Measurements from ENCODE around the gene VAPB.
"Not testable (repeated sequence)": the region's sequence is repeated elsewhere in the genome, so short reads cannot be mapped to it uniquely, and the experiment has no call there.

VAPB gene

DNA sequence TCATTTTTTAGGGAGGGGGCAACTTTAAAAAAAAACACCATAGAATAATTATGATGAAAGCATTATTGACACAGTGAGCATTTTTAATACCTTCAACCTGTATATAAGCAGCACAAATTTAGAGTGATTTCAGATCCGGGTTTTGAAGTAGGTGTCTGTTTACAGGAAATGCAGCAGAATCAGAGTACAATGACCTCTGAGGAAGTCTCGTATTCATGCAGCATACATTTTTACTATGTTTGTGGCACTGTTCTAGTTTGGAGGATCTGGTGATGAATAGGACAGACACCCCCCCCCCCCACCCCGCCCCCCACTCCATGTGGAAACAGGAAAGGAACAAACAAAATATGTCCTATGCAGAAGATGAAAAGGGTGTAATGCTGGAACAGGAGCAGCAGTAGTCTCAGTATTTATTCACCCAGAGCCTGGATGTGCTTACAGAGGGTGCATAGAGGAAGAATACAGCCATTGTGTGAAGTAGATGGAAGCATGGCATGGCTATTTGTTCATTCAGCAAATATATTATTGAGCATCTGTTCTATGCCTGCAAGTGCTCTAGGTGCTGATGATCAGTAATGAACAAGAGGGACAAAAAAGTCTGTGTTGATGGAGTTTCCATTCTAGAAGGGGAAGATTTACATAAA is 19.7 kb downstream of the VAPB start:
- DNase-seq, result peak; percentile 51

DNA sequence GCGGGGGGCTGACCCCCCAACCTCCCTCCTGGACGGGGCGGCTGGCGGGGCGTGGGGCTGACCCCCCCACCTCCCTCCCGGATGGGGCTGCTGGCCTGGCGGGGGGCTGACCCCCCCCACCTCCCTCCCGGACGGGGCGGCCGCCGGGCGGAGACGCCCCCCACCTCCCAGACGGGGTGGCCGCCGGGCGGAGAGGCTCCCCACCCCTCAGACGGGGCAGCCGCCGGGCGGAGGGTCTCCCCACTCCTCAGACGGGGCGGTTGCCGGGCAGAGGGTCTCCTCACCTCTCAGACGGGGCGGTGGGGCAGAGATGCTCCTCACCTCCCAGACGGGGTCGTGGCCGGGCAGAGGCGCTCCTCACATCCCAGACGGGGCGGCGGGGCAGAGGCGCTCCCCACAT is 25.2 kb downstream of the VAPB start:
- not testable (repeated sequence) for DNase-seq

DNA sequence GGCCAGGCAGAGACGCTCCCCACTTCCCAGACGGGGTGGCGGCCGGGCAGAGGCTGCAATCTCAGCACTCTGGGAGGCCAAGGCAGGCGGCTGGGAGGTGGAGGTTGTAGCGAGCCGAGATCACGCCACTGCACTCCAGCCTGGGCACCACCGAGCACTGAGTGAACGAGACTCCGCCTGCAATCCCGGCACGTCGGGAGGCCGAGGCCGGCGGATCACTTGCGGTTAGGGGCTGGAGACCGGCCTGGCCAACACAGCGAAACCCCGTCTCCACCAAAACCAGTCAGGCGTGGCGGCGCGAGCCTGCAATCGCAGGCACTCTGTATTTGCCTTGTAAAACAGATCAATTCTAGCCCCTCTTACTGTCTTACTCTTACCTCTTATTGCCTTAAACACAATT is 25.8 kb downstream of the VAPB start:
- DNase-seq, result not testable (repeated sequence)

DNA sequence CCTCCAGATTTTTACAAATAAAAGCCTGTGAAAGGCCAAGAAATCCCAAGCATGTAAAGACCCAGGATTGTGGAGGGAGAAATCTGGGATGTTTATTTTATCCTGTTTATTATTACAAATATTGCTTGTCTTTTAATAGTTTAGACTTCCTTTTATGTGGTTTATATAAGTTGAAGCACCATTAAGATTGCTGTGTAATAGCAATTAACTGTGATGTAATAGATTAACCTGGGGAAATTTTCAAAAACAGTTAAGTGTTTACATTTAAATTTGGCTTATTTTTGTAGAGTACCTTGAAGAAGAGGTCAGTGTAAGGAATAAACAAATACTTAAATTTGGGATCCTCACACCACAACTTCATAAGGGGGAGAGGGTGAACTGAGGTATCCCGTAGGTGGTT is 27.0 kb downstream of the VAPB start:
- DNase-seq, result no peak

DNA sequence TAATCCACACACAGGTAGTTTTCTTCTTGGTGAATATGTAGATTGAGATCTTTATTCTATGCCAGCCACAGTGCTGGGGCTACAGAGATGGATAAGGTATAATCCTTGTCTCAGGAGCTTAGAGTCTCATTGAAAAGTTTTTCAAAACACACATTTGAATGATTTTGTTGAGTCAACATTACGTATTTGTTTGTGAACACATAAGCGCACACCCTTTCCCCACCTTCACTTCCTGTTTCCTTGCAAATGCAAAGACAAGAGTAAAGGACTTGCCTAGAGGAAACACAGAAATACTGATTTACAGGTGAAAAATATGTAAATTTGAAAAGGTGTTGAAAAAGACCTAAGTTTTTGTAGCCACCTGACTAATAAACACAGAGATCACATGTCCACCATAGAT is 27.8 kb downstream of the VAPB start:
- DNase-seq, result no peak

DNA sequence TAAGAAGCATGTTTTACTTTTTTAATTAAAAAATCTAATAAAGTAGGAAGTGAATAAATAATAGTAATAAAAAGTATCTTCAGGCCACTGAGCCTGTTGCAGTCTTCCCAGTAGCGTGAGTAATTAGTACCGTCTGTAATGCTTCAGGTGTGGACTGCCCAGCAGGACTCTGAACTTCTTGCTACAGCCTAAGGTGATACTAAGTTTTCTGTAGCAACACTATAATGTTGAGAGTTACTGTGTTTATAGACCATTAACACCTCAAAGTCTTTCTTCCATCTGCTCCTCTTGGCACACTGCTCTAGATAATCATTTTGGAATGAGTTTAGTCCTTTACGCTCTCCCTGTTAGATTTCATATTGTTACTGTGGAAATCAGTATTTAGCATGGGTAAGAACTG is 28.4 kb downstream of the VAPB start:
- no peak for DNase-seq

DNA sequence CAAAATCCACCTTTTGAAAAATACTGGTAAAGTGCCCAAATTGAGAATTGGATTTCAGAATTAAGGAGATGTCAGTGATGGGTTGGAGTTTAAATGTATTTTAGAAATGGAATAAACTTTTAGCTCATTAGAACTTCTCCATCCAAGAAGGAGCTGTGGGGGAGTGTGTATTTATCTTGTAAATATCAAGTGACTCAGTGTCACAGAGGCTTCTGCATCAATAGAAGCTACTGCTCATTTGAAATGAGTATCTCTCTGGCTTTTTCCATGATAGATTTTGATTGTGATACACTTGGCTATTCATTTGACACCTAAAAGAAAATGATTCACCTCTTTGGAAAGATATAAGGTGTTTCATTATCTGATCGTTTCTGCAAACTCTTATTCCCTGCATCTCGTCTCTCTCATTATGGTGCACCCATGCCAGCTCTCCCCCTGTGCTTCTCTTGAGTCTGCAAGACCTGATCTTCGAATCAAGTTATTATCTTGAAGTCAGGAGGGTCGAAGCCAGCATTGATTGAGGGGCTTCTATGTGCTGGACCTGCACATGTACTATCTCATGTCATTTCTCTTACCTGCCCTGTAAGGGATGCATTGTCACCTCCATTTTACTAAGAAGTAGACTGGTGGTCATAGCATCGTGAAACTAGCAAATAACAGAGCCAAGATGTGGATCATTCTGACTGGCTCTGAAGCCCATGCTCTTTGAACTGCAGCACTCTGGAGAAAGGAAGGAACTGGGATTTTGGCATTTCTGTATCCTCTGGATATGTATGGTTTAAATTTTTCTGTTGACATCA is 30.1 kb downstream of the VAPB start:
- DNase-seq, result no peak

DNA sequence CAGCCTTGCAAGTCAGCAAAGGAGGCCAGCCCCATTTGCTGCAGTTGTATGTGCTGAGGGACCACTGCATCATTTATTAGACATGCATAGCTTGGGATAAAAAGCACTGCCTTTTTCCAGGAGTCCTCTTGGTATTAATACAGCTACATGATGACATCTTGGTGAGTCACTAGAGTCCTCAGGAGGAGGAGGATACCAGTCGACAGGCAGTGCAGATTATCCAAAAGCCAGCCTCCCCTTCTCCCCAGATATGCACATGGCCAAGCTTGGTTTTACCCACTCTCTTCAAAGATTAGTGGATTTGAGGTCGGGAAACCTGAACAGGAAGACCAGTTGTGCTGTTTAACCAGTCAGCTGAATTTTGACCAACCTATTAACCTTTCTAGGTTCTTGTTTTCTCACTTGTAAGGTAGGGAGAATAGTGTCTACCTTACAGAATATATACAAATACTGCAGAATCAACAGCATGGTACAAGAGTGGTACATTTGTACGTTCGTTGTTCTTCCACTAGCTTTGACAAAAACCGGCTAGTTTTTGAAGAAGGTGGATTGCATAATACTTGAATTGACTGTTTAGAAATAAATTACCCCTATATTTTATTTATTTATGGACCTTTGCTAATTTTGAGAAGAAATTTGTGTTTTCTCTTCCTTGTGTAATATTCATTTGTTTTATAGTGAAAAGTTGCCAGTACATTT is 31.9 kb downstream of the VAPB start:
- no peak for DNase-seq

DNA sequence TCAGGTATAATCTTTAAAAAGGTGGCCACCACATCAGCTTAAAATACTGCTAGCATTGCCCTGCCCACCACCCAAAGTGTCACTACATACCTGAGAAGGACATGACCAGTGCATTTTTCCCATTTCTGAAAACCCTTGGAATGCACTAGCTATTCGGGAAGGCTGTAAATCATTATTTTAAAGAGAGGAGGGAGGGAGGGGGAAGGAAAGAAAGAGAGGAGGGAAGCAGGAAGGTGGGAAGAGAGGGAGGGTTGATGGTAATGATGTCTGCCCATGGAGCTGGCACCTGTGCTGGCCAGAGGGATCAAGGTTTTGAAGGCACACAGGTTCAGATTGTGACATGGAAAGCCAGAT is 32.4 kb downstream of the VAPB start:
- no peak for DNase-seq

DNA sequence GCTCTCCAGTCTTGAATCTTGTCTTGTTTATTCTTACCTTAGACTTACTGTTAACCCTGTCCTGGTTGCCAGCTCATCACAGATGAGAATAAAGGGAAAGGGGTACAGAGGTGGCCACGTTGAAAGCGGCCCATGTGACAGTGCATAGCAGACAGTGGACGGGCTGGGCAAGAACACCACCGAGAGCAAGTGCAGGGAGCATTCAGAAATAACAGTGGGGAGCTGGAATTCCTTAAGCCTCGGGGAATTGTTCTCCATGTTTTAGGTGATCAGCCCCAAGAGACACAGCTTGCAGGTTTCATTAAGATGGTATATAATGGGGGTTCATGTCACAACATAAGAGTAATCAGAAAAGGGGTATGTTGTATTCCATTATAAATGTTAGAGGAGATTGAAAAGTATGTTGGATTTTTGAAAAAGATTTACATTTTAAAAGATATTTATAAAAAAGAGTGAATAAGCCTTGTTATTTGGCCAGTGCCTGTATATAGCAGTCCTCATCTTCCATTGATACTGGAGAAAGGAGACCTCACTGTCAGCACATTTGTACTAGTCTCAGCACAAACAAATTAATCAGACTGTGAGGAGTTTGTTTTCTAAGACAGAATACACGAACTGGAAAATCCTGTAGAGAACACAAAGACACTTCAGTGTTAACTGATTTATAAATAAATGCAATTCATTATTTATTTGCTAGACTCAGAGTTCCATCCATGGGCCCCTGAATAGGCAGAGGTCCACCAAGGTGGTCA is 35.4 kb downstream of the VAPB start:
- no peak for DNase-seq

DNA sequence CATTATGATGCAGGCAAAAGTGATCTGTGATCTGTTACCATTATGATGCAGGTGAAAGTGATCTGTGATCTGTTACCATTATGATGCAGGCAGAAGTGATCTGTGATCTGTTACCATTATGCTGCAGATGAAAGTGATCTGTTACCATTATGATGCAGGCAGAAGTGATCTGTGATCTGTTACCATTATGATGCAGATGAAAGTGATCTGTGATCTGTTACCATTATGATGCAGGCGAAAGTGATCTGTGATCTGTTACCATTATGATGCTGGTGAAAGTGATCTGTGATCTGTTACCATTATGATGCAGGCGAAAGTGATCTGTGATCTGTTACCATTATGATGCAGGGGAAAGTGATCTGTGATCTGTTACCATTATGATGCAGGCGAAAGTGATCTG is 38.5 kb downstream of the VAPB start:
- DNase-seq, result not testable (repeated sequence)

DNA sequence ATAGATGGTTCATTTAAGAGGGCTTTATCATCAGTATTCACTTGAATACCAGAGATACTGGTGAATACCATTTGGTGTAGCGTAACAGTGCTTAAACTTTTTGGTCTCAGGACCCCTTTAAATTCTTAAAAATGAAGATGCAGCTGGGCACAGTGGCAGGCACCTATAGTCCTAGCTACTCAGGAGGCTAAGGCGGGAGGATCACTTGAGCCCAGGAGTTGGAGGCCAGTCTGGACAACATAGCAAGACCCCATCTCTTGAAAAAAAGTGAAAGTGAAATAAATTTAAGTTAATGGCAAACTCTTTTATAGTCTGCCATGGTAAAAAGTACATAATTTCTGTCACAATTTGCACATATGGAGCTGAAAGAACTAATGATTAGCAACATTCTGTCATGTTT is 39.3 kb downstream of the VAPB start:
- DNase-seq, result no peak

DNA sequence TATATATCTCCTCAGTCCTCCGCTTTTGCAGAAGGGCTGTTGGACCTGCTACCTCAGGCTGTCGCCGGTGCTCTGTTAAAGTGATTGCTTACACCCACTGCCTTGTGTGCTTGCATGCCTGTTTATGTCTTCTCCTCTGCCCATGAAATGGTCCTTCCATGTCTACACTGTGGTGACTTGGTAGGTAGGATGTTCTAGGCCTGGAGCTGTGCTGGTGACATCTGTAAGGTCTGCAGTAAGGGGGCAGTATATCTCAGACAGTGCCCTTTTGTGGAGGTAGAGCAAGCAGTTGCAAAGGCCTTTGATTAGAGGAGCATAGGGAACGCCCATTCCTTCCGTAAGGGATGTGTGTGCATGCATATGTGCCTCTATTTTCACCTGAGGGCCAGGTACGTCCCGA is 40.3 kb downstream of the VAPB start:
- no peak for DNase-seq

DNA sequence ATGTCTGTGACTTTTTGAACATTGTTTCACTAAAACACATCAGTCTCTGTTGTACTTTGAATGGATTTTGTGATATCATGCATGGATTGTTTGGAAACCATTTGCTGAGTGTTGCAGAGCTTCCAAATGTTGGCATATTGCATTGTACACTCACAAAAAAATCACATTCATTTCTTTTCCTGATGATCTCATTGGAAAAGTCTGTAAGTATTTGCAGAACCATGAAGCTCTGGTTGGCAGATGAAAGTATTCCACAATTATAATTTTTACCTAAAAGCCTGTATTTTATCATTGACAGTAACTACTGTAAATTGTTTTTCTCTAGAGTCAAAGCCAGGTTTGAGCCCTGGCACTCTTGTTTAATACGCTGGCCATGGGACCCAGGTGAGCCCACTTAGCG is 42.1 kb downstream of the VAPB start:
- DNase-seq, result no peak

DNA sequence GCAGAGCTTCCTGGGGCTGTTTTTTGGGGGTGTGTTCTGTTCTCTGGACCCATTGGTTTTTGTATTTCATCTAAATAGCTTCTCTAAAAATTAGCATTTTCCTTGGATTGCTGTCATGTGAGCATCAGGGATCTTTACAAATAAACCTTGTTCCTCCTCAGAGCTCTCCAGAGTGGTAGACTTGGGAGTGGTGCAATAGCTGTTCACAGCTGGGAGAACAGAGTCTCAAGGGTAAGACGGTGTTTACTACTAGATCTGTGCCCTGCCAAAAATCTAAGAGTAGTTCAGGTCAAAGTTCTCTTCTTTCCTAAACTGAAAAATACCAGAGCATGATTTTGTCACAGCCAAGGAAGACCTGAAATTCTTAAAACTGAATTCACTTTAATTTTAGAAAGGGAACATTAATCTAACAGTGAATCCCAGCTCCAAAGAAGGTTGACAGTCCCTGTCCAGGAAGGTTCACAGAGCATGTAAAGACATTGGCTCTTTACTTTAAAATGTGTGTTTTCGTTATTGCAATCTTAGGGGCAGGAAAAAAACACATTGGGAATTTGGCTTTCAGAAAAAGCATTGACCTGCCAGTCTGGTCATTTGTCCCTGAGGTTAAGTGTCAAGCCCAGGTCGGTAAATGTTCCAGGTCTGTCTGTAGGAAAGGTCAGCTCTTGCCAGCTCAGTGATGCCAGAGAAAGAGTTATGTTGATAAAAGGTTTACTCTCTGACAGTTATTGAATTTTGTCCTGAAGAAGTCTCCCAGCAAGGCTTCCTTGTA is 43.3 kb downstream of the VAPB start:
- no peak for DNase-seq

DNA sequence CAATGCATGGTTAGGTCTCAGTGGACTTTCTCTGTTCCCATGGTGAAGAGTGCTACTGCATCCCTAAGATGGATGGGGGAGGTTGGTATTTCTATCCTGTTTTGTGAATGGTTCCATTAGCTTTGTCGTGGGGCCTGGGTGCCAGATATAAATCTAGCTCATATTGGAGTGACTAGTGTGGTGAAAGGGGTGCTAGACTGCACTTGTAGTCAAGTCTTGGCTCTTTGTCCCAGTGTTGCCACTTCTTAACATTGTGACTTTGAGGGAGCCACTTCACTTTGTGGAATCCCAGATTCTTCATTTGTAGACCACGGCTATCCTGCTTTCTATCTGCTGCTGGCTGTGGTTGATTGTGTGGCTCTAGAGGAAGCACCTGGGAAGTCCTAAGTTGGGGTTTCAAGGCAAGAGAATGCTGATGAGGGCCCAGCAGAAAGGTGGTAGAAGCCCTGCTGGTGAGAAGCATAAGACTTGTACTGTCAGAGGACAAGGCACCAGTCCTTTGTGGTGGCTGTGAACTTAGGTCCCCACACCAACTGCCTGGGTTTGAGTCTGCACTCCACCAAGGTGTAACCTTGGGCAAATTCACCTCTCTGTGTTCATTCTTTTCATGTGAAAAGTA is 44.1 kb downstream of the VAPB start:
- DNase-seq, result no peak

DNA sequence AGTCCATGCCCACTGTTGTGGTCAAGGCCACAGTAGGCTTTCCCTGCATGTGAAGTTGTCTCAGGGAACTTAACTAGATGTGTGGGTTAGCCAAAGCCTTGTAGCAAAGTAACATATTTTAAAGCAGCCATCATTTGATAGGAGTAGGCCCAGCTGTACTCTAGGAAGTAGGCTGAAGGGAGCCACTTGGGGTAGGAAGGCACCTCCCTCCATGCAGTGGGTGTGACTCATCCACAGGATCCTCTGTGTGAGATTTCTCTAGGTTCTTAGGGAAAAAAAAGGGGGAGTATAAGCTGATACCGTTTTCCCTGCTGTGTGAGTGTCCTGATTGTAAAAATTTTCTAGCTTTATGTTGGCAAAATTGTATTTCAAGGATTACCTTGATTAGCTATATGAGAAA is 44.7 kb downstream of the VAPB start:
- DNase-seq, result no peak

DNA sequence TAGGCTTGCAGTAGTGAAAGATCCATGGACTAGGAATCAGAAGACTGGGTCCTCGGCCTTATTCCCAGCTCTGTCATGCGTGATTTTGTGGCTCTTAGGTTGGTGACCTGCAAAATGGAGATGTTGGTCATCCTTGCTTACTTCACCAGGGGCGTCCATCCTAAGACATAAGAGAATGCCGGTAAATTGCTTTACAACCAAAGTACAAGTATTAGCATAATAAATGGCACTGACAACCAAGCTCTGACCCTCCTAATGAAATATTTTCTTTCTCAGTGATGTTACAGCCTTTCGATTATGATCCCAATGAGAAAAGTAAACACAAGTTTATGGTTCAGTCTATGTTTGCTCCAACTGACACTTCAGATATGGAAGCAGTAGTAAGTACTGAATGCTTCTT is 45.3 kb downstream of the VAPB start:
- no peak for DNase-seq

DNA sequence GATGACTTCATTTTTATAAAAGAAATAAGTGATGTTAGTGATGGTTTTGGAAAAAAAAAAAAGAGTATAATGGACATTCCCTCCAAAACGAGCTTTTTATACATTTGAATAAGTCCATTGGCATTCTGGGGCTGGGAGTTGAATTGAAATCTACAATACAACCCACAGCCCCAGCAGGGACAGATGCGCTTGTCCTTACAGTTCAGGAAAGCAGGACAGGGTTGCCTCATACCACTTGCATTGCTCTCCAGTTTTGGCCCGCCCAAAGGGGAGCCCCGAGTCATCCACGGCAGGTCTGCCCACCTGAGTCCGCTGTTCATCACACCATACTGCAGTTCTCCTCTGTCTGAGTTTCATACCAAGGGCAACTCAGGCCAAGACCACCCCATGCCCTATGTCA is 46.2 kb downstream of the VAPB start:
- no peak for DNase-seq

DNA sequence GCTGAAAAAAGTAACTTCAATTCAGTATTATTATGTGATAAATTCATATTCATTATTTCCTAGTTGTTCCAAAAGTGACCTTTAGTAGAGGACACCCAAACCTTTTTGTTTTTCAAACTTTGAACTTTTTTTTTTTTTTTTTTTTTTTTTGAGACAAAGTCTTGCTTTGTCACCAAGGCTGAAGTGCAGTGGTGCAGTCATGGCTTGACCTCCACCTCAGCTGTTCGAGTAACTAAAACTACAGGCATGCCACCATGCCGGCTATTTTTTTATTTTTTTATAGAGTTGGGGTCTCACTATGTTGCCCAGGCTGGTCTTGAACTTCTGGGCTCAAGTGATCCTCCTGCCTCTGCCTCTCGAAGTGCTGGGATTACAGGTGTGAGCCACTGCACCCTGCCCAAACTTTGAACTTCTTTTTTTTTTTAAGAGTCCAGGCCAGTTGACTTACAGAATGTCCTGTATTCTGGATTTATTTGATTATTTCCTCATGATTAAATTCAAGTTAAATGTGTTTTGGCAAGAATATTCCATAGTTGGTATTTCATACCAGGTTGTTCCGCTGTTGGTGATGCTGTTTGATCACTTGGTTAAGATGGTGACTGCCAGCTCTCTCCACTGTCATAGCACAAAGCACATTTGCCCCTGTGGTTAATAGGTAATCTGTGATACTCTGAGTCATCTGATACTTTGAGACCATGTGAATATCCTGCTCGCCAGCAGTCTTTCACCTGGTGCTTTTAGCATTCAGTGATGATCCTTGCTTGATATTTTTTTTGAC is 48.0 kb downstream of the VAPB start:
- no peak for DNase-seq
